Effector CD8-positive, alpha-beta T cell (primary cell): ENCODE data around the gene IQCF5.
"Not testable (repeated sequence)": the region's sequence is repeated elsewhere in the genome, so short reads cannot be mapped to it uniquely, and the experiment has no call there.

ENCODE experiments used
- DNase-seq: peaks from one replicate; lab custom pipeline; 2025; lab: John Stamatoyannopoulos, UW
- total RNA-seq, 4 experiments: gene quantifications; one replicate each; lab custom pipeline; 2026; lab: John Stamatoyannopoulos, UW

The IQCF5 gene
- 0 reads per million in 4 experiments for total RNA-seq

DNA sequence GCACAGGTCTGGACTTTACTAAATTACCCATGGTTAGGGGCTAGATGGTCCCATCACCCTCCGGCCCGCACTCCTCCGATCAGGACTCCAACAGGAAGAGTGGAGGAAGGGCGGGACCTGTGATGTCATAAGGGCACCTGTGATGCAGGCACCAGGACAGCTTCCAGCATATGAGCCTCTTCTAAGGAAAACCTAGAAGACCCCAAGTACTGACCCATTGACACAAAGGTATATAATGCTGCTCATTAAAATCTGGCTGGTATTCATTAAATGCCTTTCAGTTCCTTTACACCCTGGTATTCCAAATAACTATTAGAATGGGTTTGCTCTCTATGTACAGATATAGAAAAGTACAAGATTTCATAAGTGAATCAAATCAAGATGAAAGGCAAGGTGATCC lies at the start of gene IQCF5:
Gene IQCF5, minus strand, starts transcription at position 101 of the 400 bp plus-strand sequence. Its CDS starts 70 bp downstream, at position 31.
- DNase-seq = no peak

DNA sequence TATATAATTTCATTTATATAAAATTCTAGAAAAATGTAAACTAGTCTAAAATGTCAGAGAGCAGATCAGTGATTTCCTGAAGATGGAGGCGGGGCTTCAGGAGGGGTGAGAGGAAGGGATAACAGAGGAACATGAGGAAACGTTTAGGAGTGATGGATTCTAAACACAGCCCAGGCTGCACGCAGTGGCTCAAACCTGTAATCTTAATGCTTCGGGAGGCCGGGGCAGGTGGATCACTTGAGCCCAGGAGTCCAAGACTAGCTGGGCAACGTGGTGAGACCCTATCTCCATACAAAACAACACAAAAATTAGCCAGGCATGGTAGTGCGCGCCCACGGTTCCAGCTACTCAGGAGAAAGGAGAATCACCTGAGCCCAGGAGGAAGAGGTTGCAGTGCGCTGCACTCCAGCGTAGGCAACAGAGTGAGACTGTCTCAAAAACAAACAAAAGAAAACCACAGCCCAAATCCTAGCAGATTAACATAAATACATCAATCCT lies 45.7 kb upstream of the IQCF5 start:
- no peak for DNase-seq

DNA sequence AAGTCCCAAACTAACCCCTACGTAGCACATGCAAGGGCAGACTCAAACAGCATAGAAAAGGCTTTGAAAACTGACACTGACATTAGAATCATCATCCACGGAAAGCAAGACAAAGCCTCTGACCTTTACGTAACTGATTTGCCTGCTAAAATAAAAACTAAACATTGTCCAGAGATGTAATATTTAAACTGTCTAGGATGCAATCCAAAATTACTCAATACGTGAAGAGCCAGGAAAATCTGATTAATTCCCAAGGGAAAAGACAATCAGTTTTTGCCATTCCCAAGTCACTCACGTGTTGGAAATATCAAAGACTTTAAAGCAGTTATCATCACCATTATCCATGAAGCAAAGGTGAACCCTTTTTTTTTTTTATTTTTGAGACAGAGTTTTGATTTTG lies 41.0 kb upstream of the IQCF5 start:
- no peak for DNase-seq

DNA sequence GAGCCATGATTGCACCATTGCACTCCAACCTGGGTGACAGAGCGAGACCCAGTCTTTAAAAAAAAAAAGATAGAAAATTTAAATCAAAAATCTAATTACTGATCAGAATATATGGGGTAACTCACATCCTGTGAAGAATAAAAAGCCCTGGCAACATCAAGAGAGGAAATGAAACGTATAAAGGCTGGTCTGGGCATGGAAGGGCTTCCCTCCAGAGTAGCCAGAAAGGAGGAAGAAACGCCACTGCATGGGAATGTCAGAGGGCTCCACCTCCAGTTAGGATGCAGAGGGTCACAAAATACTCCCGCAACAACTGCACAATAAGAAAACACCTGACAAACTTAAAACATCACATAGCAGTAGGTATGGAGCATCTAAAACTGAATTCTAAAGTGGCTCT lies 32.6 kb upstream of the IQCF5 start:
- DNase-seq = no peak

DNA sequence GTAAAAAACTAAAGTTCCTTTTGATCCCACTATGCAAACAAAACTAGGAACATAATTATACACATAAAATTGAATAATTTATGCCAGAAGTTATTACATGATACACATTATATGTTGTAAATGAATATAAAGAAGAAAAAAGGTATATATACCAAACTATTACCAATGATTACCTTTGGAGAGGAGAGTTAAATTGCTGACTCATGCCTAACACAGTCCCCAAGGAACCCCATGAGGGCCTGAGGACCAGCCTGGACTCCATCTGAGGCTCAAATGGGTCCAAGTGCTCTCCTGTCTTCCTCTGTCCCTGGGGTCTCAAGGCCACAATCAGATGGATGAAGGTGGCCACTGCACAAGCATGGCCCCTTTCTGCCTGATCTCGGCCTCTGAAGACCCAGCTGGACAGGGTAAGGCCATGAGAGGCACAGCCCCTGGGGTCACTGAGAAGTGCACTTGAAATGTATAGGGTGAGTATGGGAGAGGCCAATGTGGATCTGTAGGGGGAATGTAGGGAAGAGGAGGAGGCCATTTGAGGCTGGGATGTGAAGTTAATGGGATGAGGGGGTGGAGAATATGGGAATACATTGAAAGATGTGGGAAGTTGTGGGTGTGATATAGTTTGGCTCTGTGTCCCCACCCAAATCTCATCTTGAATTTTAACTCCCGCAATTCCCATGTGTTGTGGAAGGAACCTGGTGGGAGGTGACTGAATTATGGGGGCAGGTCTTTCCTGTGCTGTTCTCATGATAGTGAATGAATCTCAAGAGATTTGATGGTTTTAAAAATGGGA lies 28.8 kb upstream of the IQCF5 start:
- no peak for DNase-seq

DNA sequence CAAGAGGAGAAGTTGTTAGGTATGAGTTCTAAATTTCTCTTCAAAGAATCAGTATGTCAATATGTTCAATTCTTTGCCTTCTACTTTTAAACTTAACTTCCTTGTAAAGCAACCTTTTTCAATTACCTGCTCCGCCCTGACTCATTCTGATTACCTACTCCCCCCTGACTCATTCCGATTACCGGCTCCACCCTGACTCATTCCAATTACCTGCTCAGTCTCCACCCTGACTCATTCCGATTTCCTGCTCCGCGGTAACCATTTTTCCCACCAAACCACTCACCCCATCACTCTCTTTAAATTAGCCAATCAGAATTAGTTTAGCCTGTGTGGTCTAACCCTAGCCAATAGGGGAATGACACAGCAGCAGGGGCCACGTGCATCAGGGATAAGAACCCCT lies 27.0 kb upstream of the IQCF5 start:
- DNase-seq = not testable (repeated sequence)

DNA sequence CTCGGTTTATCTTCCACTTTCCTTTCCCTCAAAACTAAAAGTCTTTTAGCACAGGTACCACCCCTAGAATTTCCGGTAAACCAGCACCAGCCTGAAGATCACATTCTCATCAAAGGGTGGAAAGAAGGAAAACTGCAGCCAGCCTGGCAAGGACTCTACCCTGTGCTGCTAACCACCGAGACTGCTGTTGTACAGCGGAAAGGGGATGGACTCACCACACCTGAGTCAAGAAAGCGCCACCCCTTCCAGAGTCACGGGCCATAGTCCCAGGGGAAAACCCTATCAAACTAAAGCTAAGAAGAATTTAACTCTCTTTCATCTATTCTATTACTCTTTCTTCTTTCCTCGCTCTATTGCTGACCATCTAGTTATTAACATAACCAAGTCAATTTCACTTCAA lies 24.6 kb upstream of the IQCF5 start:
- DNase-seq = not testable (repeated sequence)

DNA sequence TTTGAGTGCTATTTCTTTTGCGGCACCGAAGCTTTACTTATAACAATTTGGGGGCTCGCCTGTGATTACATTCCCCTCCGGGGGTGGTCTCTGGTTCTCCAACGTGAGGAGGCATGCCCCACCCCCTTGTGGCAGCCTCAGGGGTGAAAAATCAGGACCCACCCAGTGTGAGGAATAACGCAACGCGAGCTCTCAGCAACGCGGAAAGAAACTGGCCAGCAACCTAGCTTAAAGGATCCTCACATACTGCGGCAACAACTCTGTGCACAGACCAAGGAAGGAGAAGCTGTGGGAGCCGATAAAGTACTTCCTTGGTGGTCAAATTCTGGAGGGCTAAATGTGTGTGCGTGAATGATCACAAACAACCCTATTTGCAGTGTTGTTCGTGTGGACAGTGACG lies 22.0 kb upstream of the IQCF5 start:
- DNase-seq = no peak

DNA sequence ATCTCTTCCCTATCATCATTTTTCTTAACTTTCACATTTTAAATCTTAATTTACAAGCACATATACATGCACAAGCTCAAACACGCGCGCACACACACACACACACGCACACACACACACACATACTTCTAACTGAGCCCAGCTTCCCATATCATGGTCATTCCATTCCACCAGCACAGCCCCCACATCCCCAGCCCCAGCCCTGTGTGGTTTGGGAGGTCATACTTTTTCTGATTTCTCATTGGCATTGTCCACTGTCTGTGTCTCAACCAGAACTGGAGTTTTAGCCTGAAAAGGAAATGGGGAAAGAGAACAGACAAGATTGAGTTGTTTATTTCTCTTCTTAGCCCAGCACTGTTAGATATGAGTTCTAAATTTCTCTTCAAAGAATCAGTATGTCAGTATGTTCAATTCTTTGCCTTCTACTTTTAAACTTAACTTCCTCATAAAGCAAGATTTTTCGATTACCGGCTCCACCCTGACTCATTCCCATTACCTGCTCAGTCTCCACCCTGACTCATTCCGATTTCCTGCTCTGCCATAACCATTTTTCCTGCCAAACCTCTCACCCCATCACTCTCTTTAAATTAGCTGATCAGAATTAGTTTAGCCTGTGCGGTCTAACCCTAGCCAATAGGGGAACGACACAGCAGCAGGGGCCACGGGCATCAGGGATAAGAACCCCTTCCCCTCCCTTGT lies 21.4 kb upstream of the IQCF5 start:
- no peak for DNase-seq

DNA sequence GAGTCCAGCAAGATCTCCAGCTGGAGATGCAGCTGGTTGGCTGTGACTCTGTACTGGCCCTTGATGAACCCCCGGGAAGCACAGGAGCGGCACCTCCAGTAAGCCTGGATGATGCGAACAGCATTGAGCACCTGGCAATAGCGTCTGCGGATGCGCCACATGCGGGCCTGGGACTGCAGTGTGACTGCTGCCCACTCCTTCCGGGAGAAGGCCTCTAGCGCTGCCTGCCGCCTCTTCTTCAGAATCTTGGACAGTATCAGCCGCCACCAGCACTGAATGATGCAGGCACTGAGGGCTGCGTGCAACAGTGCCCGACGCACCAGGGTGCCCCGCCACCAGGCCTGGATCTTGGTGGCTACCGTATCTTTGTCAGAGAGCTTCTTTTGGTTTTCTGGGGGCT lies 19.5 kb upstream of the IQCF5 start:
- DNase-seq = no peak

DNA sequence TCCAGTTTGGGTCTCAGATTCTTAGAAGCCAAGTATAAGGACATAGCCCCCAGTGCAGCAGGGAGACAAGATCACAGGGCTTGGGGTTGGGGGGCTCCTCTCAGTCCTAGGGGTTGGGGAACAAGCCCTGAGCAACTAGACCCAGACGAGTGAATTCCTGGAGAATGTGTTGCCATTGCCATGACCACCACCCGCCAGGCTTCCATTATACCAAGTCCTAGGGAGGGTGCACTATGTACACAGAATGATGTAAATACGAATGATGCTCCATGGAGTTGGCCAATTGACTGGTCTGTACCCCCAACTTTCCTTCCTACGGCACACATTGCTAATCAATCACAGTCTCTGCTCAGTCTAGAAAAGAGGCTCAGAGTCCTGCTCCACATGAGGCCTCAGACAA lies 19.0 kb upstream of the IQCF5 start:
- DNase-seq = no peak

DNA sequence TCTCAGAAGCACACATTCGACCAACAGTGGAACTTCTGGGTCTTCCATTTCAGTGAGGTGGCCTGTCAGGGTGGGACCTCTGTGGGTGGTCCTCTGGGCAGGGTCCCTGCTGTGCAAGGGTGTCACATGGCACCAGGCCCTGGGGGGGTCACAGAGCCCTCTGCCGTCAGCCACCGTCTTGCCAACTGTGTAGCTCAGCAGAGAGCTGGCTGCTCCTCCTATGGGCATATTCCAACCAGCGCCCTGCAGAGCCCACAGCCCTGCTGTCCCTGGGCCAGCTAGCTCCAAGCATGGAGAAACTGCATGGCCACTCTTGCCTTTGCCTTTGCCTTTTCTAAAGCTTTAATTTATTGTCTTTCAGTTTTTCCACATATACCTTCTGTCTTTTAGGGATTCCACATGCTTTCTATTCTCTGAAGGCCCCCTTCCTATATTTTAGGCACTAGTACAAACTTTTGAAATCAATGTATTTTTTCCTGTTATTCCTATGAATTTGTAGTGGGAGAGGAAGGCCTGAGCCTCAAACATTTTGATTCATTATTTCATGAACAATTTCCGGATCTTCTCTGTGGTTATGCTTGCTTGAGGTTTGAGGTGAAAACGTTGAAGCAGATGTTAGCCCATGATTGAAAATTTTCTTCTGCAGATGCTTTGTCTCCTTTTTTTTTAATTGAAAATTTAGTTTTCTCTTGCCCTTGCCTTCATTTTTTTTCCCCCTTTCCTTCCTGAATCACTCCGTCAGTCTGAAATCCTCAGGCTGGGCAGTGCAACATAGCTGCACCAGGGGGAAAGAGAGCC lies 16.0 kb upstream of the IQCF5 start:
- no peak for DNase-seq

DNA sequence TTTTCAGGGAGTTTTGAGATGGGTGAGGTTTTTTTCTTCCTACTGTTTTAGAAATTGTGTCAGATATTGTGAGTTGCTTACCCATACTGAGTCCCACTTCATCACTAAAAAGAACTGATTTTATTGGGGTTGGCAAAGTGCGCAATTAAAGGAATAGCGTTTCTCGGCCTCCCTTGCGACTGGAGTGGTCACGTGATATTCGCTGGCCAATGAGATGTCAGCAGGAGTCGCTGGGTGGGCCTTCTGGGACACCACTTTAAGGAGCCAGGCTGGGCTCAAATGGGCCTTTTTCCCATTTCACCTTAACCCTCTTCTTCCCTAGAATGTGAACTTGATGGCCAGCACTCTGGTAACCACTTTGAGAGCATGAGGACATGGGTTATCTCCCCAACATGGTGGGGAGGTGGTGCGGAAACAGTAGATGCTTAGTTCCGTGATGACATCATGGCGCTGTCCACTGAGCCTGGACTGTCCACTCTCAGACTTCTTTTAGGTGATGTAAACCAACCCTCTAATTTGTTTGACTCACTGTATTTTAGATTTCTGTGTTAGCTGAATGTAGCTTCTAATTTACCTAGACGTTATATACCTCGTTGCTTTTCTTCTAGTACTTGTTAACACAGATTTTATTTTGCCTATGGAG lies 13.2 kb upstream of the IQCF5 start:
- DNase-seq = no peak

DNA sequence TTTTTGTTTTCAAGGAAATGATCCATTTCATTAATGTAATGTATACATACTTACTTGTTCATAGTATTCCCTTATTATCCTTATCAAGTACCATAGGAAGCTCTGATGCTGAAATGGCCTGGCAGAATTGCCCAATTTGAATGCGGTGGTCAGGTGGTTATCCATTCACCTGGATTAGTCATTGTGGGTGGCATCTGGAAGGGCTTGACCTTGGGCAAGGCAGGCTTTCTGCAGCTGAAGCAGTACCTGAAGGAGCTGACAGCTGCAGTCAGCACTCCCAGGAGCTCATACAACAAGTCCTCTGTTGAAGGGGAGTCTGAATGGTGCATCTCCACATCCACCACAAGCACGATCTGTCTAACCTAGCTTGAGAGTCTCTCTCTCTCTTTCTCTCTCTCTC lies 12.2 kb upstream of the IQCF5 start:
- DNase-seq = no peak

DNA sequence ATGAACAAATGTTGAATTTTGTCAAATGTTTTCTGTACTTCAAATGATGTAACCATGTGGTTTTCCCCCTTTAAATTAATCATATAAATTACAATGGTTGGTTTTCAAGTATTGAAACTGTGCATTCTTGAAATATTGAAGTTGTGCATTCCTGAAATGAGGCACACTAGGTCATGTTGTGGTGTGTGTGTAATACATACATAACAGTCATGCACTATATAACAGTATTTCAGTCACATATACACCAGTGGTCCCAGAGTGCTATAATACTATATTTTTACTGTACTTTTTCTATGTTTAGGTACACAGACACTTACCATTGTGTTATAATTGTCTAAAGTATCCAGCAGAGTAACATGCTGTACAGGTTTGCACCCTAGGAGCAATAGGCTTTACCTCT lies 11.0 kb upstream of the IQCF5 start:
- DNase-seq = no peak

DNA sequence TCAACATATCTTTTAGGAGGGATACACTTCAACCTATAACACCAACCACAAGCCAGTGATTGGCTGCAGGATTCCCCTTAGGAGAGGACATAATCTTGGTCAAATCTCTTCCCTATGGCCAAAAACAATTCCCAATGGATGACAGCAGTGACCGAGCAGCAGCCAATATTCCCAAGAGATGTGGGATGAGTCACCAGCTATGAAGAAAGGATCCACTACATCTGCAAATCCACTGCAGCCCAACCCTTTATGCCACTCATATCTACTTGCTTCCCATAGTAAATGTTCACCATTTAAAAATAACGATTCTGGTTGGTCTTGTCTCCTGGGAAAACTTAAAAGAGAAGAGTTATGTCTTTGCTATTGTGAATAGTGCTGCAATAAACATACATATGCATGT lies 4.5 kb upstream of the IQCF5 start:
- no peak for DNase-seq

DNA sequence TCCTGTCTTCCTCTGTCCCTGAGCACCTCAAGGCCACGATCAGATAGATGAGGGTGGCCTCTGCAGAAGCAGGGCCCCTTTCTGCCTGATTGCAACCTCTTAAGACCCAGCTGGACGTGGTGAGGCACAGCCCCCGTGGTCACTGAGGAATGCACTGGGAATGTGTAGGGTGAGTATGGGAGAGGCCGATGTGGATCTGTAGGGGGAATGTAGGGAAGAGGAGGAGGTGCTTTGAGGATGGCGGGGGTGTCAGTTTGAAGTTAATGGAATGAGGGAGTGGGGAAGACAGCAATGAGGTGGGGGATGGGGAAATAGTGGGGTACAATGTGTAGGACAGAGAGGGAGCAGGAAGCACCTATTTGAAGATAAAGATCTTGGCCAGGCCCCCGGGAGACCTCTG lies 785 bp upstream of the IQCF5 start:
- DNase-seq = no peak

DNA sequence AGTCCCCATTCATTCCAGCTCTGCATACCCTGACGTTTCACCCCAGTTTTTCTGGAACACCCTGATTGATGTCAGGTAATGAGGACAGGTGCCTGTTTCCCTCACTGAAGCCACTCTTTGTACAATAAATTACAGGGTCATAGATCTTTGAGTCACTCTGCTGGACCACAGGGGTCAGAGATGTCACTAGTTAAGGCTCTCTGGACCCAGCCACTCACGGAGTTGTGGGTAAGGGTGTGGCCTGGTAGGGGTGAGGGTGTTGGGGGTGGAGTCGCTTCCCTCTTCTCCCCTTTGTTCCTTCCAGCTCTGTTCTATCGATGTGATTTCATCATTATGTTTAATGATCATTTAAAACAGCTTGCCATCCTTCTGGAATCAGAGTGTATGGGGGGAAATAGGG lies 512 bp downstream of the IQCF5 start:
- no peak for DNase-seq

DNA sequence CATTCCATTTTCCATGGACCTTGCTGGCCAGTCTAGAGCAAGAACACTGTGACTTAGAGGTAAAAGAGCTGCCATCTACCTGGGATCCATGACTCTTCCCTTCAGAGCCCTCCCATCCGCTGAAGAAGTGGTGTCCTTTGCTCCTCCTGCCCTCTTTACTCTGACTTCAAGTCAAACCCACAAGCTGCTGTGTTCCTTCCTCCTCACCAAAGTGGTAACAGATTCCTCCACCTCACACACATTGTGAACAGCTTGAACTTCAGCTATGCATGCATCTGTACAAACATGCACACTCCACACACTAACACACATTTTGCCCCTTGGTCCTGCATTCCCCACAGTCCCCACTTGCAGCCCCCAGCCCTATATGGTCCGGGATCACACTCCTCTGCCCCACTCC lies 990 bp downstream of the IQCF5 start:
- no peak for DNase-seq

DNA sequence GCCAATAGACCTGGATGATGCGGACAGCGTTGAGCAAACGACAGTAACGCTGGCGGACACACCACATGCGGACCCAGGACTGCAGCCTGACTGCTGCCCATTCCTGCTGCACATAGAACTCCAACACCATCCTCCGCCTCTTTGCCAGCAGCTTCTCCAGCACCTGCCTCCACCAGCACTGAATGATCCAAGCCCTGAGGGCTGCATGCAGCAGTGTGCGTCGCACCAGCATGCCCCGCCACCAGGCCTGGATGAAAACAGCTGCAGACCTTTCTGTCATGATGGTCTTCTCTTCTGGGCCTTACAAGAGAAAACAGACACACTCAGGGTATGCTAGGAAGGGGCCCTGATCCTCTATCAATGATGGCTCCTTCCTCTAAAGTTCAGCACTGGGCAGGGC lies 1.5 kb downstream of the IQCF5 start:
- no peak for DNase-seq

DNA sequence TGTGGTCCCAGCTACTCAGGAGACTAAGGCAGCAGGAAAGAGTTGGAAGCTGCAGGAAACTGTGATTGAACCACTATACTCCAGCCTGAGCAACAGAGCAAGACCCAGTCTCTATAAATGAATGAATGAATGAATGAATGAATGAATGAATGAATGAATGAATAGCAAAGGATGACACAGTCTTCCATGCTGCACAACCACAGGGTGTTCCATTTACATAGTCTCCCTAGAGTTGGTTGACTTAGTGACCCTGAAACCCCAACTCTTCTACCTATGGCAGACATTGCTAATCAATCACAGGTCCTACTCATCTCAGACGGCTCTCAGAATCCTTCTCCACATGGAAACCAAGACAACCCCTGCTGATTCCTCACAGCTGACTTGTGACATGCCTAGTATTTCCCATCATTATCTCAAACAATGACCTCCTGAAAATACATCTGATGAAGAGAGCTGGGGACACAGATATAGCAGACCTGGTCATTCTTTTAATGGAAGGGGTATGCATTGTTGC lies 2.1 kb downstream of the IQCF5 start:
- DNase-seq = no peak

DNA sequence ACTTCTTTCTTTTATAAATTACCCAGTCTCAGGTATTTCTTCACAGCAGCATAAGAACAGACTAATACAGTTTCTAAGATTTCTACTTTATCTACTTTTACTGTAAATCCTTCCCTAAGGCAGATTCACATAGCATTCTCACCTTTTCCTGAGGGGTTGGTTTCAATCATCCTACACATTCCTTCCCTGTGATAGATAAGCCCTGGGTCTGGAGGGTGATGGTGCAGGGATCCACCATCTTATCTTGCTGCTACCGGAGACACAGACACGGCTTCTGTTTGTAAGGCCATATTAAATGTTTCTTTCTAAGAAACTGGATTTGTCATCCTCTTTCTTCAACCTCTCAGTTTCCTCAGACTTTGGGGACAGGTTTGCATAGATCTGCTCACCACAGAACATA lies 6.1 kb downstream of the IQCF5 start:
- no peak for DNase-seq
